GM12878 (cell line): ENCODE data around the gene PATJ. TPM values are rescaled to one million over a fixed set of nuclear protein-coding genes. Genes with fewer than 3 reads are reported as not detected.

Experiments used
- ATAC-seq: fragments of 200-7000 bp; cut with Tn5 transposase; 3 replicates; pipeline ENCODE4 v1.9.1; 2020; ENCODE audit warnings: mild to moderate bottlenecking, moderate library complexity
- BruUV-seq: library from RNA; stranded (reverse); fragments of 400-500 nt; replicated peaks from 2 replicates; lab custom pipeline; 2021; lab: Mats Ljungman, UMichigan
- CTCF ChIA-PET: fragments of 300-600 bp; sonication (Branson Sonifier 250); formaldehyde crosslinking; extraction: SDS; loops from one replicate; lab custom pipeline; 2021; ENCODE audit warnings: inconsistent platforms; lab: Yijun Ruan, JAX
- POLR2A ChIA-PET: fragments of 350-600 bp; formaldehyde crosslinking; extraction: SDS; loops from one replicate; lab custom pipeline; 2021; ENCODE audit warnings: inconsistent platforms; lab: Charles Lee
- RAD21 ChIA-PET: fragments of 300-600 bp; sonication (Branson Sonifier 250); formaldehyde crosslinking; loops from one replicate; lab custom pipeline; 2023; ENCODE audit warnings: antibody characterized with exemption; ENCODE audit not compliant: unreplicated experiment; lab: Charles Lee
- SMC1A ChIA-PET: fragments of 300-600 bp; sonication (Branson Sonifier 250); formaldehyde crosslinking; loops from one replicate; lab custom pipeline; 2023; ENCODE audit not compliant: unreplicated experiment, uncharacterized antibody; lab: Charles Lee
- DNase-seq: peaks from one replicate; pipeline ENCODE4 v3.0.0-alpha.2; 2011; ENCODE audit warnings: low read depth, low spot score
- FAIRE-seq: peaks from 3 replicates; lab custom pipeline; 2011; peaks lifted over from hg19 to GRCh38; lab: Jason Lieb, UNC
- H2AFZ ChIP-seq: 2 replicates; pipeline ENCODE4 v1.6.0; 2011; ENCODE audit warnings: low read depth, low read length, control low read depth; ENCODE audit not compliant: control insufficient read depth
- H3K27ac ChIP-seq: 2 replicates; pipeline ENCODE4 v1.5.1; 2011; ENCODE audit warnings: control low read depth; ENCODE audit not compliant: control insufficient read depth, insufficient read depth
- H3K27me3 ChIP-seq, 2 experiments: replicated peaks in 1 of 2; 2 replicates each; pipeline versions ENCODE4 v1.6.0 to v1.6.1; 2011; ENCODE audit warnings: low read length in 1 of 2; ENCODE audit not compliant: control insufficient read depth in 2 of 2, insufficient read depth in 2 of 2
- H3K36me3 ChIP-seq, 2 experiments: 2 replicates each; pipeline ENCODE4 v1.5.1; 2011; ENCODE audit warnings: low read length in 1 of 2; ENCODE audit not compliant: control insufficient read depth in 2 of 2, insufficient read depth in 2 of 2
- H3K4me1 ChIP-seq: 2 replicates; pipeline ENCODE4 v1.6.1; 2011; ENCODE audit warnings: mild to moderate bottlenecking, low read length, moderate library complexity, mixed read lengths; ENCODE audit not compliant: control insufficient read depth, insufficient read depth
- H3K4me2 ChIP-seq: 2 replicates; pipeline ENCODE4 v1.6.0; 2011; ENCODE audit warnings: control low read depth; ENCODE audit not compliant: control insufficient read depth, insufficient read depth
- H3K4me3 ChIP-seq: fragments of 200-600 bp; sonication (generic); 2 replicates; pipeline ENCODE4 v1.5.1; 2016
- H3K79me2 ChIP-seq: 2 replicates; pipeline ENCODE4 v1.6.0; 2011; ENCODE audit warnings: low read length; ENCODE audit not compliant: control insufficient read depth, insufficient read depth
- H3K9ac ChIP-seq: 2 replicates; pipeline ENCODE4 v1.8.0; 2011; ENCODE audit warnings: low read length, control low read depth, mixed read lengths; ENCODE audit not compliant: control insufficient read depth, insufficient read depth
- H3K9me3 ChIP-seq: replicated peaks from 3 replicates; pipeline ENCODE4 v1.5.1; 2011; ENCODE audit warnings: mild to moderate bottlenecking, low read length; ENCODE audit not compliant: control insufficient read depth, insufficient read depth
- H4K20me1 ChIP-seq: 2 replicates; pipeline ENCODE4 v1.6.0; 2011; ENCODE audit not compliant: control insufficient read depth, insufficient read depth
- BRCA1 ChIP-seq: IDR thresholded peaks from 2 replicates; pipeline ENCODE4 v1.6.1; 2011; ENCODE audit warnings: low read depth, low read length, improper control_type of control experiment
- CHD1 ChIP-seq: IDR thresholded peaks from 2 replicates; pipeline ENCODE4 v1.6.1; 2012; ENCODE audit warnings: low read depth, low read length, improper control_type of control experiment
- CREB1 ChIP-seq: IDR thresholded peaks from 2 replicates; pipeline ENCODE4 v1.6.1; 2012; ENCODE audit warnings: low read depth, mild to moderate bottlenecking, inconsistent platforms
- CREM ChIP-seq: IDR thresholded peaks from 2 replicates; pipeline ENCODE4 v1.6.1; 2014; ENCODE audit warnings: antibody characterized with exemption, low read depth
- DPF2 ChIP-seq: fragments of 450-650 bp; IDR thresholded peaks from 2 replicates; pipeline ENCODE4 v1.6.1; 2017; ENCODE audit warnings: mild to moderate bottlenecking
- HDAC2 ChIP-seq: fragments of 200-600 bp; sonication (generic); IDR thresholded peaks from 2 replicates; pipeline ENCODE4 v1.6.1; 2017
- JUND ChIP-seq: IDR thresholded peaks from 2 replicates; pipeline ENCODE4 v1.6.1; 2012; ENCODE audit warnings: low read depth, mild to moderate bottlenecking, low read length, improper control_type of control experiment, moderate library complexity
- MYB ChIP-seq: fragments of 150-350 bp; IDR thresholded peaks from 2 replicates; pipeline ENCODE4 v1.6.1; 2014; ENCODE audit warnings: mild to moderate bottlenecking, low read depth, low read length, borderline replicate concordance
- SIN3A ChIP-seq: IDR thresholded peaks from 2 replicates; pipeline ENCODE4 v1.6.1; 2012; ENCODE audit warnings: low read depth, low read length, improper control_type of control experiment
- SRF ChIP-seq, 2 experiments: IDR thresholded peaks; 2 replicates each; pipeline ENCODE4 v1.6.1; 2011; ENCODE audit warnings: low read depth in 2 of 2, low read length in 2 of 2, mild to moderate bottlenecking in 1 of 2, moderate library complexity in 1 of 2
- WRNIP1 ChIP-seq: IDR thresholded peaks from 2 replicates; pipeline ENCODE4 v1.6.1; 2011; ENCODE audit warnings: low read depth, low read length, improper control_type of control experiment, borderline replicate concordance
- ZNF274 ChIP-seq: IDR thresholded peaks from one replicate; pipeline ENCODE4 v1.8.0; 2011; ENCODE audit not compliant: insufficient read length, insufficient read depth
- WGBS: methylation state at CpG from one replicate; pipeline ENCODE4 v1.1.6; 2016; ENCODE audit warnings: low lambda C conversion rate; ENCODE audit not compliant: insufficient replicate concordance, insufficient coverage; ENCODE audit errors: missing lambda C conversion rate; 5-methylcytosine and 5-hydroxymethylcytosine counted together
- in situ Hi-C: fragments of 300-500 bp; cut with MboI; formaldehyde crosslinking; loops from 9 replicates; pipeline ENCODE4 v1.14.3; 2018; ENCODE audit warnings: mixed read lengths
- intact Hi-C: fragments of 100-400 bp; cut with micrococcal nuclease; formaldehyde crosslinking; loops from one replicate; pipeline ENCODE4 v1.14.2; 2022; ENCODE audit not compliant: unreplicated experiment
- polyA plus RNA-seq, 11 experiments: library from polyadenylated mRNA; depleted of rRNA in 4 of 11; unstranded in 6 of 11; stranded (reverse) in 5 of 11; fragments of >200 nt; fragmentation: Nextera tagmentation in 4 of 11; fragmentation: Illumina TruSeq in 1 of 11; extraction: Ambion mirVana in 4 of 11; extraction: Trizol in 1 of 11; gene quantifications; 1 replicate in 1 of 11; 2 replicates in 10 of 11; pipeline versions ENCODE4 v1.2.1 to v1.2.3, GENCODE V29; 2011 to 2016; ENCODE audit warnings: inconsistent platforms in 2 of 11, missing spikeins in 2 of 11, low read depth in 1 of 11
- total RNA-seq, 4 experiments: library from RNA; depleted of rRNA in 3 of 4; stranded (reverse); fragments of >200 nt in 3 of 4; fragmentation: Illumina TruSeq in 1 of 4; extraction: Trizol in 1 of 4; gene quantifications; 2 replicates each; pipeline versions ENCODE4 v1.2.1 to v1.2.3, GENCODE V29; 2013 to 2021
- TF ChIP-seq, protein P1 (sequence below): fragments of 450-650 bp; IDR thresholded peaks from 2 replicates; pipeline ENCODE4 v1.6.1; 2017; ENCODE audit warnings: mild to moderate bottlenecking, moderate library complexity
- TF ChIP-seq, protein P2 (sequence below): IDR thresholded peaks from 2 replicates; pipeline ENCODE4 v1.6.1; 2011; ENCODE audit warnings: borderline replicate concordance, low read depth, mild to moderate bottlenecking, moderate library complexity, low read length; ENCODE audit not compliant: insufficient read depth, poor library complexity, severe bottlenecking
- TF ChIP-seq, protein P3 (sequence below): fragments of 450-650 bp; IDR thresholded peaks from 2 replicates; pipeline ENCODE4 v1.6.1; 2018; ENCODE audit warnings: mild to moderate bottlenecking, low read depth, moderate library complexity; ENCODE audit not compliant: partially characterized antibody

Gene PATJ
- total and polyA plus RNA-seq, 10 of the 15 experiments (the other 5 are each of a cell fraction or from before 2014, with no cell fraction given) = 2.8 to 13.9 (median 6.9) TPM

DNA sequence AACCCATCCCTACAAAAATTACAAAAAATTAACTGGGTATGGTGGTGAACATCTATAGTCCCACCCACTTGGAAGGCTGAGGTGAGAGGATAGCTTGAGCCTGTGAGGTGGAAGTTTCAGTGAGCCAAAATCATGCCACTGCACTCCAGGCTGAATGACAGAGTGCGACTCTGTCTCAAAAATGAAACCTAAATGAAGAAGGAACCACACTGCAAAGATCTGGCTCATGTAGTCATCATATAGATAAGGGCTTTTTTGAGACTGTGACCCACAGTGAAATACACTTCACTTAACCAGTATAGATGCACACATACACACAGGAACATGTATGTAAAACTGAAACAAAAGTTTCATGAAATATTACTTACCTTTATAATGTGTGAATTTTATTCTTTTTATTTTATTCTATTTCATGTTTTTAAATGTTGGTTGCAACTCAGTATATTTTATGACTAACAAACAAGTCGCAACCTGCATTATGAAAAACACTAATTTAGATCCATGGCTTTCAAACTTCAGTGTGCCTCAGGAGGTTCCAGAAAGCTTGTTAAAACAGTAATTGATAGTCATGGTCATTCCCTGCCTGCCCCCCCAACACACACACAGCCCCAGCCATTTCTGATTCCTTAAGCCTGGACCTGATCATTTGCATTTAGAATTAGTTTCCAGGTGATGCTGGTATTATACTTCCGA is 189.5 kb downstream of the PATJ start (continued):
- TF ChIP-seq DPF2 = no peak
- TF ChIP-seq, protein P1, sequence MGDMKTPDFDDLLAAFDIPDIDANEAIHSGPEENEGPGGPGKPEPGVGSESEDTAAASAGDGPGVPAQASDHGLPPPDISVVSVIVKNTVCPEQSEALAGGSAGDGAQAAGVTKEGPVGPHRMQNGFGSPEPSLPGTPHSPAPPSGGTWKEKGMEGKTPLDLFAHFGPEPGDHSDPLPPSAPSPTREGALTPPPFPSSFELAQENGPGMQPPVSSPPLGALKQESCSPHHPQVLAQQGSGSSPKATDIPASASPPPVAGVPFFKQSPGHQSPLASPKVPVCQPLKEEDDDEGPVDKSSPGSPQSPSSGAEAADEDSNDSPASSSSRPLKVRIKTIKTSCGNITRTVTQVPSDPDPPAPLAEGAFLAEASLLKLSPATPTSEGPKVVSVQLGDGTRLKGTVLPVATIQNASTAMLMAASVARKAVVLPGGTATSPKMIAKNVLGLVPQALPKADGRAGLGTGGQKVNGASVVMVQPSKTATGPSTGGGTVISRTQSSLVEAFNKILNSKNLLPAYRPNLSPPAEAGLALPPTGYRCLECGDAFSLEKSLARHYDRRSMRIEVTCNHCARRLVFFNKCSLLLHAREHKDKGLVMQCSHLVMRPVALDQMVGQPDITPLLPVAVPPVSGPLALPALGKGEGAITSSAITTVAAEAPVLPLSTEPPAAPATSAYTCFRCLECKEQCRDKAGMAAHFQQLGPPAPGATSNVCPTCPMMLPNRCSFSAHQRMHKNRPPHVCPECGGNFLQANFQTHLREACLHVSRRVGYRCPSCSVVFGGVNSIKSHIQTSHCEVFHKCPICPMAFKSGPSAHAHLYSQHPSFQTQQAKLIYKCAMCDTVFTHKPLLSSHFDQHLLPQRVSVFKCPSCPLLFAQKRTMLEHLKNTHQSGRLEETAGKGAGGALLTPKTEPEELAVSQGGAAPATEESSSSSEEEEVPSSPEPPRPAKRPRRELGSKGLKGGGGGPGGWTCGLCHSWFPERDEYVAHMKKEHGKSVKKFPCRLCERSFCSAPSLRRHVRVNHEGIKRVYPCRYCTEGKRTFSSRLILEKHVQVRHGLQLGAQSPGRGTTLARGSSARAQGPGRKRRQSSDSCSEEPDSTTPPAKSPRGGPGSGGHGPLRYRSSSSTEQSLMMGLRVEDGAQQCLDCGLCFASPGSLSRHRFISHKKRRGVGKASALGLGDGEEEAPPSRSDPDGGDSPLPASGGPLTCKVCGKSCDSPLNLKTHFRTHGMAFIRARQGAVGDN = no peak

DNA sequence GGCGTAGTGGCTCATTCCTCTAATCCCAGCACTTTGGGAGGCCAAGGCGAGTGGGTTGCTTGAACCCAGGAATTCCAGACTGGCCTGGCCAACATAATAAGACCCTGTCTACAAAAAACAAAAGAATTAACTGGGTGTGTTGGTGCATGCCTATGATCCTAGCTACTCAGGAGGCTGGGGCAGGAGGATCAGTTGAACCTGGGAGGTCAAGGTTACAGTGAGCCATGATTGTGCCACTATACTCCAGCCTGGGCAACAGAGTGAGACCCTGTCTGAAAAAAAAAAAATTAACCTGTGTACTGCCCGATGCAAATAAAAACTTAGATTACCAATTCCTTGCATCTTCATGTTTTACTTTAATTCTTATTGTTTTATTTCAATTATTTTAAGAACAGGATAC is 193.2 kb downstream of the PATJ start:
- in situ Hi-C loops = no loop called here
- Histone ChIP-seq H2AFZ (no peak overlapping the region), H3K4me2 (no peak overlapping the region), H3K27me3 (no peaks in the 10 kb centered on the region), H3K4me3 (no peak overlapping the region), H4K20me1 (no peaks in the 10 kb centered on the region), H3K36me3 (no peaks in the 10 kb centered on the region), H3K4me1 (no peaks in the 10 kb centered on the region), H3K9ac (no peak overlapping the region), H3K79me2 (no peaks in the 10 kb centered on the region), H3K27ac (no peak overlapping the region), H3K9me3 (no peaks in the 10 kb centered on the region)
- FAIRE-seq = no peak
- CTCF ChIA-PET = interaction anchor here (0.6 to 1.0 kb wide), 2 partner anchors 15 to 128 kb away, joined by 3 read pairs; no protein-coding TSS in a partner anchor
- no peak for ATAC-seq
- no peak for DNase-seq
- WGBS = 76% methylated on average over 3 of the region's 3 CpGs
- intact Hi-C loops = loop anchor here (10.0 kb wide), 1 partner anchor 59 kb away; no protein-coding TSS in a partner anchor
- RAD21 ChIA-PET = no interaction called here
- no TSS peak for BruUV-seq
- POLR2A ChIA-PET = no interaction called here
- SMC1A ChIA-PET = no interaction called here
- TF ChIP-seq CHD1 = no peak
- TF ChIP-seq, protein P2, sequence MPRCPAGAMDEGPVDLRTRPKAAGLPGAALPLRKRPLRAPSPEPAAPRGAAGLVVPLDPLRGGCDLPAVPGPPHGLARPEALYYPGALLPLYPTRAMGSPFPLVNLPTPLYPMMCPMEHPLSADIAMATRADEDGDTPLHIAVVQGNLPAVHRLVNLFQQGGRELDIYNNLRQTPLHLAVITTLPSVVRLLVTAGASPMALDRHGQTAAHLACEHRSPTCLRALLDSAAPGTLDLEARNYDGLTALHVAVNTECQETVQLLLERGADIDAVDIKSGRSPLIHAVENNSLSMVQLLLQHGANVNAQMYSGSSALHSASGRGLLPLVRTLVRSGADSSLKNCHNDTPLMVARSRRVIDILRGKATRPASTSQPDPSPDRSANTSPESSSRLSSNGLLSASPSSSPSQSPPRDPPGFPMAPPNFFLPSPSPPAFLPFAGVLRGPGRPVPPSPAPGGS = no peak
- TF ChIP-seq SRF (IDR thresholded peaks at IDR 0.05; ENCODE audit: low read depth in 2 of 2, low read length in 2 of 2) = no peak
- no peak for TF ChIP-seq SIN3A
- TF ChIP-seq JUND = no peak
- TF ChIP-seq CREB1 = no peak
- no peak for TF ChIP-seq WRNIP1
- no peak for TF ChIP-seq BRCA1
- TF ChIP-seq CREM = no peak
- TF ChIP-seq MYB = no peak
- TF ChIP-seq, protein P3, sequence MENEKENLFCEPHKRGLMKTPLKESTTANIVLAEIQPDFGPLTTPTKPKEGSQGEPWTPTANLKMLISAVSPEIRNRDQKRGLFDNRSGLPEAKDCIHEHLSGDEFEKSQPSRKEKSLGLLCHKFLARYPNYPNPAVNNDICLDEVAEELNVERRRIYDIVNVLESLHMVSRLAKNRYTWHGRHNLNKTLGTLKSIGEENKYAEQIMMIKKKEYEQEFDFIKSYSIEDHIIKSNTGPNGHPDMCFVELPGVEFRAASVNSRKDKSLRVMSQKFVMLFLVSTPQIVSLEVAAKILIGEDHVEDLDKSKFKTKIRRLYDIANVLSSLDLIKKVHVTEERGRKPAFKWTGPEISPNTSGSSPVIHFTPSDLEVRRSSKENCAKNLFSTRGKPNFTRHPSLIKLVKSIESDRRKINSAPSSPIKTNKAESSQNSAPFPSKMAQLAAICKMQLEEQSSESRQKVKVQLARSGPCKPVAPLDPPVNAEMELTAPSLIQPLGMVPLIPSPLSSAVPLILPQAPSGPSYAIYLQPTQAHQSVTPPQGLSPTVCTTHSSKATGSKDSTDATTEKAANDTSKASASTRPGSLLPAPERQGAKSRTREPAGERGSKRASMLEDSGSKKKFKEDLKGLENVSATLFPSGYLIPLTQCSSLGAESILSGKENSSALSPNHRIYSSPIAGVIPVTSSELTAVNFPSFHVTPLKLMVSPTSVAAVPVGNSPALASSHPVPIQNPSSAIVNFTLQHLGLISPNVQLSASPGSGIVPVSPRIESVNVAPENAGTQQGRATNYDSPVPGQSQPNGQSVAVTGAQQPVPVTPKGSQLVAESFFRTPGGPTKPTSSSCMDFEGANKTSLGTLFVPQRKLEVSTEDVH = no peak
- no peak for TF ChIP-seq HDAC2
- TF ChIP-seq ZNF274 = no peak
